Fibroblast of villous mesenchyme (primary cell): ENCODE measurements around the gene HARS1. TPM values are rescaled to one million over a fixed set of nuclear protein-coding genes. Genes with fewer than 3 reads are reported as not detected.
"Not testable (repeated sequence)": the region's sequence is repeated elsewhere in the genome, so short reads cannot be mapped to it uniquely, and the experiment has no call there.

ENCODE experiments used
- DNase-seq: peaks from one replicate; pipeline ENCODE4 v3.0.0-alpha.2; 2010; ENCODE audit warnings: low read depth
- H3K4me3 ChIP-seq: 2 replicates; pipeline ENCODE4 v1.5.1; 2011; ENCODE audit warnings: low read depth, mild to moderate bottlenecking, low read length
- CTCF ChIP-seq: IDR thresholded peaks from 2 replicates; pipeline ENCODE4 v1.5.1; 2012; ENCODE audit warnings: low read depth, mild to moderate bottlenecking, low read length; ENCODE audit not compliant: insufficient read depth
- total RNA-seq: library from RNA; depleted of rRNA; stranded (reverse); fragments of >200 nt; gene quantifications from 2 replicates; pipeline ENCODE4 v1.2.3, GENCODE V29; 2012

HARS1 gene
- total RNA-seq, 1 donor: 52.2 TPM

- no peak for DNase-seq
- peak overlapping the region; percentile 59 for H3K4me3 ChIP-seq
- TF ChIP-seq CTCF: no peak
Measured at GRCh38 chr5:140718266-140718592, 27.1 kb upstream of the HARS1 start.

- not testable (repeated sequence) for DNase-seq, H3K4me3 ChIP-seq
Measured at GRCh38 chr5:140716238-140716637, 25.1 kb upstream of the HARS1 start.

GRCh38 chr5:140713562-140714094, 22.5 kb upstream of the HARS1 start:
- TF ChIP-seq CTCF: no peak
- H3K4me3 ChIP-seq: no peak overlapping the region
- no peak for DNase-seq

GRCh38 chr5:140711794-140712193, 20.6 kb upstream of the HARS1 start:
- DNase-seq: no peak
- no peak overlapping the region for H3K4me3 ChIP-seq
- no peak for TF ChIP-seq CTCF

GRCh38 chr5:140710899-140711552, 19.9 kb upstream of the HARS1 start:
- peak; percentile 98 for DNase-seq
- no peak for TF ChIP-seq CTCF
- peak overlapping the region; percentile 88 for H3K4me3 ChIP-seq

- not testable (repeated sequence) for H3K4me3 ChIP-seq, DNase-seq
Measured at GRCh38 chr5:140708787-140709186, 17.6 kb upstream of the HARS1 start.

GRCh38 chr5:140707812-140708211, 16.6 kb upstream of the HARS1 start:
- no peak overlapping the region for H3K4me3 ChIP-seq
- no peak for DNase-seq
- no peak for TF ChIP-seq CTCF
